Upper lobe of left lung (tissue), 6 donors: ENCODE results near the gene AGL. TPM values are rescaled to one million over a fixed set of nuclear protein-coding genes. Genes with fewer than 3 reads are reported as not detected.

Source experiments
- ATAC-seq, 2 donors: fragments of 200-7000 bp; cut with Tn5 transposase; one replicate each; pipeline ENCODE4 v1.9.1; 2022; ENCODE audit warnings: mild to moderate bottlenecking in 2 of 2, moderate library complexity in 2 of 2; ENCODE audit not compliant: low FRiP score in 2 of 2
- DNase-seq, 2 donors: peaks; one replicate each; pipeline ENCODE4 v3.0.0-alpha.2; 2019 to 2020
- H3K27ac ChIP-seq, 4 donors: fragments of 200-600 bp; sonication (generic); one replicate each; pipeline ENCODE4 v1.5.1; 2016 to 2019
- H3K27me3 ChIP-seq, 4 donors: fragments of 200-600 bp; sonication (generic); one replicate each; pipeline ENCODE4 v1.5.1; 2017 to 2019
- H3K36me3 ChIP-seq, 4 donors: fragments of 200-600 bp; sonication (generic); one replicate each; pipeline ENCODE4 v1.5.1; 2016 to 2019
- H3K4me1 ChIP-seq, 4 donors: fragments of 200-600 bp; sonication (generic); one replicate each; pipeline ENCODE4 v1.5.1; 2018 to 2019
- H3K4me3 ChIP-seq, 4 donors: fragments of 200-600 bp; sonication (generic); one replicate each; pipeline ENCODE4 v1.5.1; 2017 to 2019; ENCODE audit warnings: mild to moderate bottlenecking in 2 of 4, moderate library complexity in 1 of 4
- H3K9me3 ChIP-seq, 4 donors: fragments of 200-600 bp; sonication (generic); one replicate each; pipeline ENCODE4 v1.5.1; 2018 to 2019
- CTCF ChIP-seq, 6 experiments: fragments of 450-650 bp in 4 of 6; fragments of 200-600 bp in 2 of 6; sonication (generic) in 2 of 6; IDR thresholded peaks; one replicate each; pipeline ENCODE4 v1.5.1; 2016 to 2019; ENCODE audit warnings: antibody characterized with exemption in 6 of 6
- EP300 ChIP-seq, 4 donors: sonication (generic); formaldehyde crosslinking; IDR thresholded peaks; one replicate each; pipeline ENCODE4 v1.5.1; 2017; ENCODE audit warnings: antibody characterized with exemption in 4 of 4, control low read depth in 2 of 4
- POLR2A ChIP-seq, 4 donors: fragments of 450-650 bp; IDR thresholded peaks; one replicate each; pipeline ENCODE4 v1.5.1; 2016 to 2017; ENCODE audit warnings: antibody characterized with exemption in 4 of 4, mild to moderate bottlenecking in 2 of 4
- POLR2AphosphoS5 ChIP-seq, 2 donors: sonication (generic); formaldehyde crosslinking; IDR thresholded peaks; one replicate each; pipeline ENCODE4 v1.5.1; 2017; ENCODE audit warnings: antibody characterized with exemption in 2 of 2
- WGBS, 2 donors: methylation state at CpG; one replicate each; pipeline ENCODE4 v1.1.5; 2017 to 2018; 5-methylcytosine and 5-hydroxymethylcytosine counted together
- total RNA-seq, 6 donors: library from RNA; depleted of rRNA in 4 of 6; stranded (reverse); fragments of >200 nt in 4 of 6; gene quantifications; one replicate each; pipeline versions ENCODE4 v1.1.0 to v1.2.1, GENCODE V29; 2016 to 2021
- donor health status: DM: no; HTN: no; CAD: no; lungs with moderate emphysema.
- donor health status: DM: no; HTN: yes; CAD: no; lungs with severe emphysema.

Gene AGL
- total RNA-seq, 6 donors from 2014 or later = 9.3 to 20.6 (median 14.1) TPM

GRCh38 chr1:99935534-99935933, 85.4 kb downstream of the AGL start:
- Histone ChIP-seq H3K9me3 (no peaks in the 10 kb centered on the region), H3K4me1 (no peaks in the 10 kb centered on the region), H3K4me3 (no peak overlapping the region), H3K36me3 (no peaks in the 10 kb centered on the region), H3K27me3 (no peaks in the 10 kb centered on the region), H3K27ac (no peak overlapping the region)
- no peak for ATAC-seq
- TF ChIP-seq POLR2AphosphoS5 (IDR thresholded peaks at IDR 0.05) (no peak), EP300 (IDR thresholded peaks at IDR 0.05) (no peak), POLR2A (IDR thresholded peaks at IDR 0.05) (no peak), CTCF (IDR thresholded peaks at IDR 0.05) (no peak)
- no peak for DNase-seq
- 87 to 93% methylated on average over 1 of the region's 1 CpG for whole genome bisulfite sequencing, 2 donors

GRCh38 chr1:99936071-99936470, 85.9 kb downstream of the AGL start:
- DNase-seq (peak in 1 of 2 donors; percentile 38), ATAC-seq (no peak)
- no peak overlapping the region for H3K27ac ChIP-seq
- no peaks in the 10 kb centered on the region for H3K36me3 ChIP-seq
- 89 to 97% methylated on average over 3 of the region's 3 CpGs for WGBS, 2 donors
- H3K9me3 ChIP-seq = no peaks in the 10 kb centered on the region
- no peak overlapping the region for H3K4me3 ChIP-seq
- no peaks in the 10 kb centered on the region for H3K4me1 ChIP-seq
- TF ChIP-seq EP300 (IDR thresholded peaks at IDR 0.05) (no peak), CTCF (IDR thresholded peaks at IDR 0.05) (no peak), POLR2AphosphoS5 (IDR thresholded peaks at IDR 0.05) (no peak), POLR2A (IDR thresholded peaks at IDR 0.05) (no peak)
- no peaks in the 10 kb centered on the region for H3K27me3 ChIP-seq

GRCh38 chr1:99942723-99943122, 92.6 kb downstream of the AGL start:
- 88 to 94% methylated on average over 1 of the region's 1 CpG for WGBS, 2 donors
- Histone ChIP-seq H3K4me1 (no peaks in the 10 kb centered on the region), H3K27ac (no peak overlapping the region), H3K36me3 (no peaks in the 10 kb centered on the region), H3K4me3 (no peak overlapping the region), H3K27me3 (no peaks in the 10 kb centered on the region), H3K9me3 (no peaks in the 10 kb centered on the region)
- ATAC-seq (no peak), DNase-seq (no peak)
- TF ChIP-seq POLR2A (IDR thresholded peaks at IDR 0.05) (no peak), CTCF (IDR thresholded peaks at IDR 0.05) (no peak), EP300 (IDR thresholded peaks at IDR 0.05) (no peak), POLR2AphosphoS5 (IDR thresholded peaks at IDR 0.05) (no peak)

GRCh38 chr1:99943223-99943794, 93.1 kb downstream of the AGL start:
- ATAC-seq = peak in 1 of 2 donors; percentile 47
- no peaks in the 10 kb centered on the region for H3K4me1 ChIP-seq
- H3K27ac ChIP-seq = no peak overlapping the region
- no peaks in the 10 kb centered on the region for H3K36me3 ChIP-seq
- H3K4me3 ChIP-seq = no peak overlapping the region
- H3K27me3 ChIP-seq = no peaks in the 10 kb centered on the region
- H3K9me3 ChIP-seq = no peaks in the 10 kb centered on the region
- no peak for DNase-seq
- WGBS, 2 donors = 66 to 68% methylated on average over 7 of the region's 7 CpGs
- TF ChIP-seq CTCF (IDR thresholded peaks at IDR 0.05) = no peak

GRCh38 chr1:99944192-99944591, 94.0 kb downstream of the AGL start:
- peak in 1 of 2 donors; percentile 31 for ATAC-seq
- WGBS, 2 donors = 82 to 96% methylated on average over 1 of the region's 1 CpG
- H3K9me3 ChIP-seq = no peaks in the 10 kb centered on the region
- no peaks in the 10 kb centered on the region for H3K4me1 ChIP-seq
- no peaks in the 10 kb centered on the region for H3K36me3 ChIP-seq
- H3K27ac ChIP-seq = no peak overlapping the region
- H3K4me3 ChIP-seq = no peak overlapping the region
- TF ChIP-seq POLR2A (IDR thresholded peaks at IDR 0.05) = no peak
- H3K27me3 ChIP-seq = no peaks in the 10 kb centered on the region
- DNase-seq = no peak
